Measurements from ENCODE around the gene RAB6D. TPM values are rescaled to one million over a fixed set of nuclear protein-coding genes. Genes with fewer than 3 reads are reported as not detected.
"Not testable (repeated sequence)": the region's sequence is repeated elsewhere in the genome, so short reads cannot be mapped to it uniquely, and the experiment has no call there.

The RAB6D gene
- polyA plus RNA-seq, 1 experiment, result 0.09 TPM

DNA sequence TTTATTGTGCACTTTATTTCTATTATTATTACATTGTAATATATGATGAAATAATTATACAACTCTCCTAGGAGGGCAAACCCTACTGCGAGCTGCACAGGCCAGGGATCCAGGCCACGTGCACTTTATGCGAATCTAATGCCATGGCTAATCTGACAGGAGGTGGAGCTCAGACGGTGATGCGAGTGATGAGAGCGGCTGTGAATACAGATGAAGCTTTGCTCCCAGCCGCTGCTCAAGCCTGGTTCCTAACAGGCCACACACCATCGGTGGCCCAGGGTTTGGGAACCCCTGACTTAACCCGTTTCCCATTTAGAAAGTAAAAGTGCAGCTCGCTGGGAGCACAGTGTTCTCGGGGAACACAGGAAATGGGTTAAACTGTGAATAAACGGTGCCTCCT lies 40.8 kb upstream of the RAB6D start:
- no peak for DNase-seq (ENCODE audit: low read depth, low spot score)
- POLR2A ChIA-PET, result no interaction called here

GRCh38 chr2:131402320-131403039 lies 38.5 kb upstream of the RAB6D start:
- no peak overlapping the region for H3K4me3 ChIP-seq (ENCODE audit: low read depth, low read length)
- DNase-seq (ENCODE audit: low read depth, low spot score), result no peak
- POLR2A ChIA-PET, result no interaction called here
- H3K27ac ChIP-seq (ENCODE audit: low read depth, low read length), result no peak overlapping the region
- no peaks in the 10 kb centered on the region for H3K9me3 ChIP-seq (ENCODE audit: control insufficient read depth, insufficient read depth, low read length)
- CTCF ChIA-PET, result interaction anchor here (1.5 kb wide), 1 partner anchor 11 kb away, joined by 7 read pairs; no protein-coding TSS in a partner anchor
- TF ChIP-seq, protein P1, sequence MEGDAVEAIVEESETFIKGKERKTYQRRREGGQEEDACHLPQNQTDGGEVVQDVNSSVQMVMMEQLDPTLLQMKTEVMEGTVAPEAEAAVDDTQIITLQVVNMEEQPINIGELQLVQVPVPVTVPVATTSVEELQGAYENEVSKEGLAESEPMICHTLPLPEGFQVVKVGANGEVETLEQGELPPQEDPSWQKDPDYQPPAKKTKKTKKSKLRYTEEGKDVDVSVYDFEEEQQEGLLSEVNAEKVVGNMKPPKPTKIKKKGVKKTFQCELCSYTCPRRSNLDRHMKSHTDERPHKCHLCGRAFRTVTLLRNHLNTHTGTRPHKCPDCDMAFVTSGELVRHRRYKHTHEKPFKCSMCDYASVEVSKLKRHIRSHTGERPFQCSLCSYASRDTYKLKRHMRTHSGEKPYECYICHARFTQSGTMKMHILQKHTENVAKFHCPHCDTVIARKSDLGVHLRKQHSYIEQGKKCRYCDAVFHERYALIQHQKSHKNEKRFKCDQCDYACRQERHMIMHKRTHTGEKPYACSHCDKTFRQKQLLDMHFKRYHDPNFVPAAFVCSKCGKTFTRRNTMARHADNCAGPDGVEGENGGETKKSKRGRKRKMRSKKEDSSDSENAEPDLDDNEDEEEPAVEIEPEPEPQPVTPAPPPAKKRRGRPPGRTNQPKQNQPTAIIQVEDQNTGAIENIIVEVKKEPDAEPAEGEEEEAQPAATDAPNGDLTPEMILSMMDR (IDR thresholded peaks at IDR 0.05; ENCODE audit: low read depth, low read length), result no peak
- peaks cover 2% of the 10 kb centered on the region for H3K27me3 ChIP-seq (ENCODE audit: control insufficient read depth, insufficient read depth, low read length)

More for the DNA sequence above, 40.8 kb upstream of the RAB6D start:
- peaks cover 2% of the 10 kb centered on the region for H3K27me3 ChIP-seq (ENCODE audit: control insufficient read depth, insufficient read depth, low read length)
- TF ChIP-seq, protein P1 (IDR thresholded peaks at IDR 0.05; ENCODE audit: low read depth, low read length), result no peak
- H3K27ac ChIP-seq (ENCODE audit: low read depth, low read length), result no peak overlapping the region
- CTCF ChIA-PET, result no interaction called here
- no peaks in the 10 kb centered on the region for H3K9me3 ChIP-seq (ENCODE audit: control insufficient read depth, insufficient read depth, low read length)
- H3K4me3 ChIP-seq (ENCODE audit: low read depth, low read length), result no peak overlapping the region

GRCh38 chr2:131400849-131401248 lies 36.9 kb upstream of the RAB6D start:
- no peak for DNase-seq (ENCODE audit: low read depth, low spot score)
- ChIA-PET POLR2A (no interaction called here), CTCF (no interaction called here)
- Histone ChIP-seq H3K27me3 (ENCODE audit: control insufficient read depth, insufficient read depth, low read length) (peaks cover 4% of the 10 kb centered on the region), H3K9me3 (ENCODE audit: control insufficient read depth, insufficient read depth, low read length) (no peaks in the 10 kb centered on the region), H3K27ac (ENCODE audit: low read depth, low read length) (no peak overlapping the region), H3K4me3 (ENCODE audit: low read depth, low read length) (no peak overlapping the region)
- TF ChIP-seq, protein P1 (IDR thresholded peaks at IDR 0.05; ENCODE audit: low read depth, low read length), result no peak

DNA sequence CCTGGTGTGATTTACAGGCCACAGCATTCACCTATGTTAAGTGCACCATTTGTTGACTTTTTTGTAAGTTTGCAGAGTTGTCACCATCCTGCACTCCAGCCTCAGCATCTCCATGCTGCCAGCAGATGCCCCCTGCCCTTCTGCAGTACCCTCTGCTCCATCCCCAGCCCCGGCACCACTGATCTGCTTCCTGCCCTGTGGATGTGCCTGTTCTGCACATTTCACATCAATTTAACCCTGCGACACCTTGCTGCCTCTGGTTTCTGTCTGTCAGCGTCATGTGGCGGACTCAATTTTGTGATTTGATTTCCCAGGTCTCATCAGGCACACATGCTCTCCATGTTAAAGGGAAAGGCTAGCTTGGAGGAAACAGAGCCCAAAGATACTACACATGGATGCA lies 36.5 kb upstream of the RAB6D start:
- H3K9me3 ChIP-seq (ENCODE audit: control insufficient read depth, insufficient read depth, low read length); DNase-seq (ENCODE audit: low read depth, low spot score); POLR2A ChIA-PET; H3K27me3 ChIP-seq (ENCODE audit: control insufficient read depth, insufficient read depth, low read length); H3K27ac ChIP-seq (ENCODE audit: low read depth, low read length); H3K4me3 ChIP-seq (ENCODE audit: low read depth, low read length); CTCF ChIA-PET: not testable (repeated sequence)

DNA sequence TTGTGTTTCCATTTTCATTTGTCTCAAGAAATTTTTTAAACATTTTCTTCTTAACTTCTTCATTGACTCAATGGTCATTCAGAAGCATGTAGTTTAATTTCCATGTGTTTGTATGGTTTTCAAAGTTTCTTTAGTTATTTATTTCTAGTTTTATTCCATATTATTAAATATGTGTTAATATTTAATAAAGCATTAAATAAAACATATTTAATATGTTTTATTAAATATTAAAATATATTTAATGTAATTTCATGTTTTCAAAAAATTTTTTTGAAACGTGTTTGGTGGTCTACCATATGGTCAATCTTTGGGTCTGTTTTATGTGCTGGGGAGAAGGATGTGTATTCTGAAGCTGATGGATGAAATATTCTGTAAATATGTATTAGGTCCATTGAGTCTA lies 32.2 kb upstream of the RAB6D start:
- H3K9me3 ChIP-seq (ENCODE audit: control insufficient read depth, insufficient read depth, low read length); H3K4me3 ChIP-seq (ENCODE audit: low read depth, low read length); H3K27me3 ChIP-seq (ENCODE audit: control insufficient read depth, insufficient read depth, low read length); H3K27ac ChIP-seq (ENCODE audit: low read depth, low read length); CTCF ChIA-PET; POLR2A ChIA-PET; DNase-seq (ENCODE audit: low read depth, low spot score): not testable (repeated sequence)

- DNase-seq (ENCODE audit: low read depth, low spot score); H3K27ac ChIP-seq (ENCODE audit: low read depth, low read length); POLR2A ChIA-PET; H3K27me3 ChIP-seq (ENCODE audit: control insufficient read depth, insufficient read depth, low read length); H3K9me3 ChIP-seq (ENCODE audit: control insufficient read depth, insufficient read depth, low read length); H3K4me3 ChIP-seq (ENCODE audit: low read depth, low read length): not testable (repeated sequence)
- CTCF ChIA-PET, result interaction anchor here (1.0 kb wide), 1 partner anchor 241 kb away, joined by 3 read pairs; no protein-coding TSS in a partner anchor
These were observed 31.2 kb upstream of the RAB6D start for GRCh38 chr2:131395024-131395645.

Data from AG04450 (cell line).